Neural progenitor cell (in vitro differentiated cells): ENCODE measurements around the gene KLK12.

Experiments used
- CTCF ChIP-seq: fragments of 200-600 bp; sonication (generic); IDR thresholded peaks from 2 replicates; pipeline ENCODE4 v1.5.1; 2017; ENCODE audit warnings: antibody characterized with exemption, mild to moderate bottlenecking
- EZH2 ChIP-seq: fragments of 200-600 bp; sonication (generic); IDR thresholded peaks from 2 replicates; pipeline ENCODE4 v1.6.1; 2017; ENCODE audit warnings: antibody characterized with exemption, mild to moderate bottlenecking, moderate library complexity
- EZH2phosphoT487 ChIP-seq: fragments of 200-600 bp; sonication (generic); IDR thresholded peaks from 2 replicates; pipeline ENCODE4 v1.6.1; 2017; ENCODE audit warnings: antibody characterized with exemption

DNA sequence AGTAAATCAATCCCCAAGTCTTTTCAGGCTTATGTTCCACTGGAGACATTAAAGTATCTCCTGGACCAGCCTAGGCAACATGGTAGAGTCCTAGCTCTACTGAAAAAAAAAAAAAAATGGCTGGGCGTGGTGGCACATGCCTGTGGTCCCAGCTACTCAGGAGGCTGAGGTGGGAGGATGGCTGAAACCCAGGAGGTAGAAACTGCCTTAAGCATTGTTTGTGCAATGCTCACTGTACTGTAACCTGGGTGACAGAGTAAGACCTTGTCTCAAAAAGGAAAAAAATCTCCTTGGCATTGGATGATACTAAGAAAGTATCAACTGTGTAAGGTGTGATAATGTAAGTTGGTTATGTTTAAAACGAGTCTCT lies 42.2 kb downstream of the KLK12 start:
- TF ChIP-seq CTCF = no peak
- TF ChIP-seq EZH2 = no peak
- no peak for TF ChIP-seq EZH2phosphoT487
